ENCODE results near the gene BPIFB1.
A peak's percentile ranks its signal among the peaks of the same experiment; 100 is the strongest.

The BPIFB1 gene

GRCh38 chr20:33250666-33251065 is 32.3 kb upstream of the BPIFB1 start:
- no peak overlapping the region for H3K9ac ChIP-seq (ENCODE audit: low read depth, low read length)
- H3K36me3 ChIP-seq (ENCODE audit: insufficient read depth, low read length), result no peaks in the 10 kb centered on the region
- H3K9me3 ChIP-seq (replicated peaks; ENCODE audit: low read length), result no peaks in the 10 kb centered on the region
- H3K27me3 ChIP-seq (ENCODE audit: control insufficient read depth, insufficient read depth, low read length), result peaks cover 8% of the 10 kb centered on the region
- no peaks in the 10 kb centered on the region for H3K4me1 ChIP-seq (ENCODE audit: control insufficient read depth, insufficient read depth, low read length)
- H3K4me3 ChIP-seq (ENCODE audit: low read length), result no peak overlapping the region
- no peak overlapping the region for H3K4me2 ChIP-seq (ENCODE audit: low read length)

GRCh38 chr20:33251496-33251895 is 31.5 kb upstream of the BPIFB1 start:
- H3K36me3 ChIP-seq (ENCODE audit: insufficient read depth, low read length), result no peaks in the 10 kb centered on the region

GRCh38 chr20:33252460-33252859 is 30.6 kb upstream of the BPIFB1 start:
- H3K4me1 ChIP-seq (ENCODE audit: control insufficient read depth, insufficient read depth, low read length), result no peaks in the 10 kb centered on the region
- H3K9ac ChIP-seq (ENCODE audit: low read depth, low read length), result no peak overlapping the region
- H3K27me3 ChIP-seq (ENCODE audit: control insufficient read depth, insufficient read depth, low read length), result peaks cover 4% of the 10 kb centered on the region
- H3K4me3 ChIP-seq (ENCODE audit: low read length), result no peak overlapping the region
- H3K4me2 ChIP-seq (ENCODE audit: low read length), result no peak overlapping the region
- H3K9me3 ChIP-seq (replicated peaks; ENCODE audit: low read length), result no peaks in the 10 kb centered on the region
- H3K36me3 ChIP-seq (ENCODE audit: insufficient read depth, low read length), result no peaks in the 10 kb centered on the region

More at GRCh38 chr20:33251496-33251895, 31.5 kb upstream of the BPIFB1 start:
- no peaks in the 10 kb centered on the region for H3K4me1 ChIP-seq (ENCODE audit: control insufficient read depth, insufficient read depth, low read length)
- H3K4me3 ChIP-seq (ENCODE audit: low read length), result no peak overlapping the region
- peaks cover 4% of the 10 kb centered on the region for H3K27me3 ChIP-seq (ENCODE audit: control insufficient read depth, insufficient read depth, low read length)
- H3K4me2 ChIP-seq (ENCODE audit: low read length), result no peak overlapping the region
- no peak overlapping the region for H3K9ac ChIP-seq (ENCODE audit: low read depth, low read length)
- no peaks in the 10 kb centered on the region for H3K9me3 ChIP-seq (replicated peaks; ENCODE audit: low read length)

- Histone ChIP-seq H3K4me3 (ENCODE audit: low read length) (no peak overlapping the region), H3K9me3 (replicated peaks; ENCODE audit: low read length) (no peaks in the 10 kb centered on the region), H3K36me3 (ENCODE audit: insufficient read depth, low read length) (no peaks in the 10 kb centered on the region), H3K4me2 (ENCODE audit: low read length) (no peak overlapping the region), H3K4me1 (ENCODE audit: control insufficient read depth, insufficient read depth, low read length) (no peaks in the 10 kb centered on the region), H3K9ac (ENCODE audit: low read depth, low read length) (no peak overlapping the region), H3K27me3 (ENCODE audit: control insufficient read depth, insufficient read depth, low read length) (peaks cover 12% of the 10 kb centered on the region)
Observed at GRCh38 chr20:33255005-33255404, 28.0 kb upstream of the BPIFB1 start.

GRCh38 chr20:33257237-33257636 is 25.8 kb upstream of the BPIFB1 start:
- no peaks in the 10 kb centered on the region for H3K4me1 ChIP-seq (ENCODE audit: control insufficient read depth, insufficient read depth, low read length)
- no peak overlapping the region for H3K4me2 ChIP-seq (ENCODE audit: low read length)
- H3K9me3 ChIP-seq (replicated peaks; ENCODE audit: low read length), result no peaks in the 10 kb centered on the region
- H3K4me3 ChIP-seq (ENCODE audit: low read length), result no peak overlapping the region
- H3K36me3 ChIP-seq (ENCODE audit: insufficient read depth, low read length), result no peaks in the 10 kb centered on the region
- no peak overlapping the region for H3K9ac ChIP-seq (ENCODE audit: low read depth, low read length)
- H3K27me3 ChIP-seq (ENCODE audit: control insufficient read depth, insufficient read depth, low read length), result peaks cover 19% of the 10 kb centered on the region

GRCh38 chr20:33259371-33259770 is 23.6 kb upstream of the BPIFB1 start:
- peaks cover 29% of the 10 kb centered on the region for H3K27me3 ChIP-seq (ENCODE audit: control insufficient read depth, insufficient read depth, low read length)
- H3K36me3 ChIP-seq (ENCODE audit: insufficient read depth, low read length), result no peaks in the 10 kb centered on the region
- H3K9ac ChIP-seq (ENCODE audit: low read depth, low read length), result no peak overlapping the region
- no peaks in the 10 kb centered on the region for H3K9me3 ChIP-seq (replicated peaks; ENCODE audit: low read length)
- no peaks in the 10 kb centered on the region for H3K4me1 ChIP-seq (ENCODE audit: control insufficient read depth, insufficient read depth, low read length)
- H3K4me3 ChIP-seq (ENCODE audit: low read length), result no peak overlapping the region
- H3K4me2 ChIP-seq (ENCODE audit: low read length), result no peak overlapping the region

GRCh38 chr20:33261465-33261864 is 21.5 kb upstream of the BPIFB1 start:
- Histone ChIP-seq H3K9me3 (replicated peaks; ENCODE audit: low read length) (no peaks in the 10 kb centered on the region), H3K4me1 (ENCODE audit: control insufficient read depth, insufficient read depth, low read length) (no peaks in the 10 kb centered on the region), H3K27me3 (ENCODE audit: control insufficient read depth, insufficient read depth, low read length) (peaks cover 31% of the 10 kb centered on the region), H3K9ac (ENCODE audit: low read depth, low read length) (no peak overlapping the region), H3K4me2 (ENCODE audit: low read length) (no peak overlapping the region), H3K4me3 (ENCODE audit: low read length) (no peak overlapping the region), H3K36me3 (ENCODE audit: insufficient read depth, low read length) (no peaks in the 10 kb centered on the region)

- Histone ChIP-seq H3K4me1 (ENCODE audit: control insufficient read depth, insufficient read depth, low read length) (no peaks in the 10 kb centered on the region), H3K27me3 (ENCODE audit: control insufficient read depth, insufficient read depth, low read length) (peaks cover 35% of the 10 kb centered on the region), H3K9me3 (replicated peaks; ENCODE audit: low read length) (no peaks in the 10 kb centered on the region), H3K36me3 (ENCODE audit: insufficient read depth, low read length) (no peaks in the 10 kb centered on the region), H3K9ac (ENCODE audit: low read depth, low read length) (no peak overlapping the region), H3K4me2 (ENCODE audit: low read length) (peak overlapping the region; percentile 9), H3K4me3 (ENCODE audit: low read length) (no peak overlapping the region)
Observed at GRCh38 chr20:33262658-33263065, 20.4 kb upstream of the BPIFB1 start.

GRCh38 chr20:33263784-33264183 is 19.2 kb upstream of the BPIFB1 start:
- H3K9me3 ChIP-seq (replicated peaks; ENCODE audit: low read length), result no peaks in the 10 kb centered on the region
- H3K27me3 ChIP-seq (ENCODE audit: control insufficient read depth, insufficient read depth, low read length), result peaks cover 35% of the 10 kb centered on the region
- H3K9ac ChIP-seq (ENCODE audit: low read depth, low read length), result no peak overlapping the region
- H3K4me2 ChIP-seq (ENCODE audit: low read length), result no peak overlapping the region
- H3K4me3 ChIP-seq (ENCODE audit: low read length), result no peak overlapping the region
- H3K4me1 ChIP-seq (ENCODE audit: control insufficient read depth, insufficient read depth, low read length), result no peaks in the 10 kb centered on the region
- H3K36me3 ChIP-seq (ENCODE audit: insufficient read depth, low read length), result no peaks in the 10 kb centered on the region

- Histone ChIP-seq H3K9me3 (replicated peaks; ENCODE audit: low read length) (no peaks in the 10 kb centered on the region), H3K4me3 (ENCODE audit: low read length) (no peak overlapping the region), H3K9ac (ENCODE audit: low read depth, low read length) (no peak overlapping the region), H3K27me3 (ENCODE audit: control insufficient read depth, insufficient read depth, low read length) (peaks cover 30% of the 10 kb centered on the region), H3K36me3 (ENCODE audit: insufficient read depth, low read length) (no peaks in the 10 kb centered on the region), H3K4me2 (ENCODE audit: low read length) (no peak overlapping the region), H3K4me1 (ENCODE audit: control insufficient read depth, insufficient read depth, low read length) (no peaks in the 10 kb centered on the region)
Observed at GRCh38 chr20:33267701-33268100, 15.3 kb upstream of the BPIFB1 start.

GRCh38 chr20:33272155-33272873 is 10.7 kb upstream of the BPIFB1 start:
- H3K9ac ChIP-seq (ENCODE audit: low read depth, low read length), result no peak overlapping the region
- H3K9me3 ChIP-seq (replicated peaks; ENCODE audit: low read length), result no peaks in the 10 kb centered on the region
- peaks cover 27% of the 10 kb centered on the region for H3K27me3 ChIP-seq (ENCODE audit: control insufficient read depth, insufficient read depth, low read length)
- no peak overlapping the region for H3K4me3 ChIP-seq (ENCODE audit: low read length)
- H3K4me1 ChIP-seq (ENCODE audit: control insufficient read depth, insufficient read depth, low read length), result no peaks in the 10 kb centered on the region
- H3K36me3 ChIP-seq (ENCODE audit: insufficient read depth, low read length), result no peaks in the 10 kb centered on the region
- H3K4me2 ChIP-seq (ENCODE audit: low read length), result no peak overlapping the region

GRCh38 chr20:33273117-33273851 is 9.7 kb upstream of the BPIFB1 start:
- Histone ChIP-seq H3K4me1 (ENCODE audit: control insufficient read depth, insufficient read depth, low read length) (no peaks in the 10 kb centered on the region), H3K9ac (ENCODE audit: low read depth, low read length) (no peak overlapping the region), H3K9me3 (replicated peaks; ENCODE audit: low read length) (no peaks in the 10 kb centered on the region), H3K4me2 (ENCODE audit: low read length) (no peak overlapping the region), H3K36me3 (ENCODE audit: insufficient read depth, low read length) (no peaks in the 10 kb centered on the region), H3K4me3 (ENCODE audit: low read length) (no peak overlapping the region), H3K27me3 (ENCODE audit: control insufficient read depth, insufficient read depth, low read length) (peaks cover 37% of the 10 kb centered on the region)
